ENCODE measurements around the gene CTR9.

Gene CTR9

DNA sequence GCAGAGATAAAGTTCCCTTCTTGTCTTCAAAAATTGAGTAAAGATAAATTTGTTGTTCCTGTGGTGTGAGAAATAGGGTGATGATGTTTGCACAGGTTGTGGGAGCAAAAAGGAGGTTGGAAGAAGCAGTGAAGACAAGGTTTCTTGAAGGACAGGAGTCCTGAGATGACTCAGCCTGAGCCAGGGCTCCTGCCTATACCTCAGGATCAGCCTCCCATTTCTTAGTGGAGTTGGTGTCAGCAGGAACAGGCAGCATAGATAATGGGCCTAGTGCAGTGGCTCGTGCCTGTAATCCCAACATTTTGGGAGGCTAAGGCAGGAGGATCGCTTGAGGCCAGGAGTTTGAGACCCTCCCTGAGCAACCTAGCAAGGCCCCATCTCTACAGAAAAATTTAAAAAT lies 29.0 kb downstream of the CTR9 start:
- Mint-ChIP-seq H3K36me3 (peaks cover 28% of the 10 kb centered on the region), H3K4me1 (peaks cover 7% of the 10 kb centered on the region), H3K9me3 (no peaks in the 10 kb centered on the region), H3K27ac (no peak overlapping the region), H3K27me3 (no peaks in the 10 kb centered on the region), H3K4me3 (no peak overlapping the region)
- ATAC-seq (ENCODE audit: low read depth) = no peak
- no peak for DNase-seq (ENCODE audit: low spot score in 2 of 2)

DNA sequence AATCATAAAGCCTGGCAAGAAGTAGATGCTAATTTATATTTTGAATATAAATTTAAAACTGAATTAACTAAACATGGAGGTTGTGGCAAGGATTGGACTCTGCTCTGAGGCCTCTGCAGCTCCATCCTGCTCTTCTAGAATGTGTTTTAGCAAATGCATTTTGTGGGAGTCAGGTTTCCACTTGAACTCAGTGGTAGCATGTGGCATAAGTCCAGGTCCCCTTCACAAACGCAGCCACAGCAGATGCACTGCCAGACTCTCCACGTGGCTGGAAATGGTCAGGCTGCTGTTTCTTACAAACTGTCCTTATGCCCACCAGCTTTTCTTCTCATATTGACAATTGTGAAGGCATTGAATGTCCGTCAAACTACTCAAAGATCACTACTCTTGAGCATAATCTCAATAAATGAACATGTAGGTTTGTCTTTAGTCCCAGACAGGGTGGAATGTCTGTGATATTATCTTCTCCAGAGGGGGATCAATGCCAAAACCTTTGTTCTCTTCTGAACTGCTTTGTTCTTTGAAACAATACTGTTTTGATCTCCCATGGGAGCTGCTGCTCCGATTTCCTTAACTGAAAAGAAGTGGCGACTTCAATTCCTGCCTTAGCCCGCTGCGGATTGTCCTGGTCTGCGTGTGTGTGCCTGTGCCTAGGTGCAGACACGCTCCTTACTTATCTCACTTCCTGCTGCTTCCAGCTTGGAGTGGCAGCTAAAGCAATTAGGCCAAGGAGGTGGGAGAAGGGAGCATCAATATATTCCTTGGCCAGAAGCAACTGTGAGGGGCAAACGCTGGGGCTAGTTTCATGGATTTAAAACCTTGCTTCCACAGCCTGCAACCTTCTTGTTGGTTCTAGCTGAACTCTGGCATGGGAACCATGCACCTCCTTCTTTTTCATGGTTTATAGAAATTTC lies 33.4 kb downstream of the CTR9 start:
- no peak for ATAC-seq (ENCODE audit: low read depth)
- H3K36me3 Mint-ChIP-seq = peaks cover 4% of the 10 kb centered on the region
- H3K27ac Mint-ChIP-seq = no peak overlapping the region
- DNase-seq (ENCODE audit: low spot score in 2 of 2) = no peak
- H3K9me3 Mint-ChIP-seq = no peaks in the 10 kb centered on the region
- no peaks in the 10 kb centered on the region for H3K4me1 Mint-ChIP-seq
- H3K4me3 Mint-ChIP-seq = no peak overlapping the region
- H3K27me3 Mint-ChIP-seq = no peaks in the 10 kb centered on the region

GRCh38 chr11:10785146-10785474 lies 34.1 kb downstream of the CTR9 start:
- H3K9me3 Mint-ChIP-seq = no peaks in the 10 kb centered on the region
- no peaks in the 10 kb centered on the region for H3K27me3 Mint-ChIP-seq
- H3K36me3 Mint-ChIP-seq = peaks cover under 1% of the 10 kb centered on the region
- H3K4me1 Mint-ChIP-seq = no peaks in the 10 kb centered on the region
- H3K27ac Mint-ChIP-seq = no peak overlapping the region
- no peak for DNase-seq (ENCODE audit: low spot score in 2 of 2)
- no peak for ATAC-seq (ENCODE audit: low read depth)
- H3K4me3 Mint-ChIP-seq = no peak overlapping the region

- H3K27ac Mint-ChIP-seq = no peak overlapping the region
- no peaks in the 10 kb centered on the region for H3K4me1 Mint-ChIP-seq
- DNase-seq (ENCODE audit: low spot score in 2 of 2) (no peak), ATAC-seq (ENCODE audit: low read depth) (no peak)
- H3K36me3 Mint-ChIP-seq = no peaks in the 10 kb centered on the region
- no peaks in the 10 kb centered on the region for H3K27me3 Mint-ChIP-seq
- no peaks in the 10 kb centered on the region for H3K9me3 Mint-ChIP-seq
- no peak overlapping the region for H3K4me3 Mint-ChIP-seq
Observed at GRCh38 chr11:10786451-10786850, 35.4 kb downstream of the CTR9 start.

GRCh38 chr11:10792385-10793068 lies 41.5 kb downstream of the CTR9 start:
- Mint-ChIP-seq H3K9me3 (no peaks in the 10 kb centered on the region), H3K4me1 (peaks cover 21% of the 10 kb centered on the region), H3K27ac (no peak overlapping the region), H3K4me3 (peak overlapping the region; percentile 42), H3K36me3 (peaks cover 8% of the 10 kb centered on the region), H3K27me3 (no peaks in the 10 kb centered on the region)
- ATAC-seq (ENCODE audit: low read depth) (peak; percentile 97), DNase-seq (ENCODE audit: low spot score in 2 of 2) (peak; percentile 79 to 93)

GRCh38 chr11:10793470-10794255 lies 42.6 kb downstream of the CTR9 start:
- peaks cover 12% of the 10 kb centered on the region for H3K36me3 Mint-ChIP-seq

GRCh38 chr11:10796191-10796590 lies 45.1 kb downstream of the CTR9 start:
- ATAC-seq (ENCODE audit: low read depth) = no peak
- H3K4me1 Mint-ChIP-seq = peaks cover 21% of the 10 kb centered on the region
- H3K27me3 Mint-ChIP-seq = no peaks in the 10 kb centered on the region
- H3K4me3 Mint-ChIP-seq = no peak overlapping the region
- H3K36me3 Mint-ChIP-seq = peaks cover 26% of the 10 kb centered on the region
- no peak overlapping the region for H3K27ac Mint-ChIP-seq
- H3K9me3 Mint-ChIP-seq = no peaks in the 10 kb centered on the region
- DNase-seq (ENCODE audit: low spot score in 2 of 2) = no peak

More at GRCh38 chr11:10793470-10794255, 42.6 kb downstream of the CTR9 start:
- no peaks in the 10 kb centered on the region for H3K27me3 Mint-ChIP-seq
- no peak overlapping the region for H3K4me3 Mint-ChIP-seq
- peaks cover 21% of the 10 kb centered on the region for H3K4me1 Mint-ChIP-seq
- DNase-seq (ENCODE audit: low spot score in 2 of 2) (no peak), ATAC-seq (ENCODE audit: low read depth) (no peak)
- no peaks in the 10 kb centered on the region for H3K9me3 Mint-ChIP-seq
- H3K27ac Mint-ChIP-seq = no peak overlapping the region

GRCh38 chr11:10797001-10797400 lies 46.0 kb downstream of the CTR9 start:
- DNase-seq (ENCODE audit: low spot score in 2 of 2) = no peak
- no peak for ATAC-seq (ENCODE audit: low read depth)
- Mint-ChIP-seq H3K36me3 (peaks cover 31% of the 10 kb centered on the region), H3K9me3 (no peaks in the 10 kb centered on the region), H3K27ac (no peak overlapping the region), H3K4me3 (no peak overlapping the region), H3K4me1 (peaks cover 22% of the 10 kb centered on the region), H3K27me3 (no peaks in the 10 kb centered on the region)

DNA sequence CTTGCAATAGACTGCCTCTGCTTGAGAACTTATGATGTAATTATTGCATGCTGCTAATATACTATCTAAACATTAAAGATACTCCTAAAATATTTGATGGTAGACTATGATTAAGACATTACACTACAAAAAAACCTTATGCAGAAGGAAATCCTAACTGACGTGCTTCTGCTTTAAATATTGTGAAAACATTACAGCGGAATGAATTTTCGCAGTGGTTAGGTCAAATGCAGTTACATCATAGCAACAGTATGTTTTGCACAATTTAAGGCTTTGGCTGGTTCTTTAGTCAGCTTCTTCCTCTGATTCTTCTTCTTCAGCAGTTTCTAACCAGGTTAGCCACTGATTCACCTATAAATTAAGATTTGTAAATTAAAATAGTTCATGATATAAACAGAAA lies 46.5 kb downstream of the CTR9 start:
- DNase-seq (ENCODE audit: low spot score in 2 of 2) (no peak), ATAC-seq (ENCODE audit: low read depth) (no peak)
- peaks cover 19% of the 10 kb centered on the region for H3K4me1 Mint-ChIP-seq
- no peak overlapping the region for H3K4me3 Mint-ChIP-seq
- H3K36me3 Mint-ChIP-seq = peaks cover 31% of the 10 kb centered on the region
- no peaks in the 10 kb centered on the region for H3K9me3 Mint-ChIP-seq
- H3K27ac Mint-ChIP-seq = no peak overlapping the region
- H3K27me3 Mint-ChIP-seq = no peaks in the 10 kb centered on the region

DNA sequence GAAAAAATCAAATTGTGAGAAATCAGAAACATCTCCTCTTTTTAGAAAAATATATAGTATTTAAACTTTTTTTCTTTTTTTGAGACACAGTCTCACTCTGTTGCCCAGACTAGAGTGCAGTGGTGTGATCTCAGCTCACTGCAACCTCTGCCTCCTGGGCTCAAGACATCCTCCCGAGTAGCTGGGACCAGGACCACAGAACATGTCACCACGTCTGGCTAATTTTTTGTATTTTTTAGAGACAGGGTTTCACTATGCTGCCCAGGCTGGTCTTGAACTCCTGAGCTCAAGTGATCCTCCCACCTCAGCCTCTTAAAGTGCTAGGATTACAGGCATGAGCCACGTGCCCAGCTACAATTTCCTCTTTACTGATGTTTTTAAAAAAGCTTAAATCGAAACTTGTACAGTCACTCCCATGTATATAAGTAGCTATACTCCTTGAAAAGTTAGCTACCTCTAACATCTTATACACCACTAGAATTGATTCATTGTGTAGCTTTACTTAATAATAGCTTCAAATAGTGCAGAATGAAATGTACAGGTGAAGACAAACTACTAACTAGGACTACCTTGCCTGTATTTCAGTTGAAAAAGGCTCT lies 47.4 kb downstream of the CTR9 start:
- DNase-seq (ENCODE audit: low spot score in 2 of 2) = no peak
- peak overlapping the region; percentile 31 for H3K27ac Mint-ChIP-seq
- H3K36me3 Mint-ChIP-seq = peaks cover 33% of the 10 kb centered on the region
- ATAC-seq (ENCODE audit: low read depth) = no peak
- H3K4me3 Mint-ChIP-seq = no peak overlapping the region
- peaks cover 14% of the 10 kb centered on the region for H3K4me1 Mint-ChIP-seq
- H3K27me3 Mint-ChIP-seq = no peaks in the 10 kb centered on the region
- no peaks in the 10 kb centered on the region for H3K9me3 Mint-ChIP-seq

DNA sequence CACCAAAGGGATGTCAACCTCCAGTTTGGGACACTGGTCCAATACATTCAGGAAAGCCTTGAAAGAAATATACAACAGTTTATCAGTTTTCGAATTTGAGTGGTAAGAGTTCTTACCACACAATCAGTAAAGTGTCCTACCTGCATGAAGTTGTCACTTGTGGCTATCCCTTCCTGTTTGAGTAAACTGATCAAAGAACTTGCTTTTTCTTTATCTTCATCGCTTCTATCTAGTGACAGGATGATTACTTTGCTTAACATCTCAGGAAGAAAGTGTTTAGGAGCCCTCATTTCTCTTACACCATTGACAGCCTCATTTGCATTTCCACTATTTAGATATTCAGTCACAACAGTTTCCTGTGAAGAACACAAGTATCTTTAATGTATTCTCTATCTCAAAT lies 49.2 kb downstream of the CTR9 start:
- Mint-ChIP-seq H3K36me3 (peaks cover 42% of the 10 kb centered on the region), H3K9me3 (no peaks in the 10 kb centered on the region), H3K27ac (peak overlapping the region; percentile 55), H3K4me3 (no peak overlapping the region), H3K4me1 (peaks cover 10% of the 10 kb centered on the region), H3K27me3 (no peaks in the 10 kb centered on the region)
- ATAC-seq (ENCODE audit: low read depth) (no peak), DNase-seq (ENCODE audit: low spot score in 2 of 2) (no peak)

DNA sequence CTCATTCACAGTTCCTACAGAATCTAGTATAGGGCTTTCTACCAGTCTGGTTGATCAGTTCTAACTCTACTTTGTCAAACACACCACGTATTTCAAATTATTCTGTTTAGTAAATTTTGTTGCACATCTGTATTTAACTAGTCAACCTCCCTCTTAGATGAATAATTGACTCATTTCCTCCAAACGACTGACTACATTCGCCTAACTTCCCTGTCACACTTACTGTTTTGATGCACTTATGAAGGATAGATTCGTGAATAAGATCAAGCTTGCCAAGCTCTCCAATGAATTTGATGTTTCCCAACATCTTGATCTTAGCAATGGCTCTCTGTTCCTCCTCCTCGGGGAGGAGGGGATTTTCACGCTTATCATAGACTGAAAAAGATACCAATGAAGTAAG lies 52.6 kb downstream of the CTR9 start:
- peaks cover 18% of the 10 kb centered on the region for H3K4me1 Mint-ChIP-seq
- peak overlapping the region; percentile 62 for H3K27ac Mint-ChIP-seq
- H3K9me3 Mint-ChIP-seq = no peaks in the 10 kb centered on the region
- H3K4me3 Mint-ChIP-seq = no peak overlapping the region
- no peaks in the 10 kb centered on the region for H3K27me3 Mint-ChIP-seq
- ATAC-seq (ENCODE audit: low read depth) (no peak), DNase-seq (ENCODE audit: low spot score in 2 of 2) (no peak)
- peaks cover 44% of the 10 kb centered on the region for H3K36me3 Mint-ChIP-seq

GRCh38 chr11:10805741-10806140 lies 54.7 kb downstream of the CTR9 start:
- Mint-ChIP-seq H3K27me3 (no peaks in the 10 kb centered on the region), H3K4me1 (peaks cover 25% of the 10 kb centered on the region), H3K27ac (peak overlapping the region; percentile 97), H3K36me3 (peaks cover 30% of the 10 kb centered on the region), H3K9me3 (no peaks in the 10 kb centered on the region), H3K4me3 (no peak overlapping the region)
- DNase-seq (ENCODE audit: low spot score in 2 of 2) (no peak), ATAC-seq (ENCODE audit: low read depth) (no peak)

- H3K36me3 Mint-ChIP-seq = peaks cover 29% of the 10 kb centered on the region
- DNase-seq (ENCODE audit: low spot score in 2 of 2) (no peak), ATAC-seq (ENCODE audit: low read depth) (no peak)
- no peaks in the 10 kb centered on the region for H3K27me3 Mint-ChIP-seq
- peak overlapping the region; percentile 97 for H3K27ac Mint-ChIP-seq
- peak overlapping the region; percentile 34 for H3K4me3 Mint-ChIP-seq
- peaks cover 24% of the 10 kb centered on the region for H3K4me1 Mint-ChIP-seq
- no peaks in the 10 kb centered on the region for H3K9me3 Mint-ChIP-seq
Observed at GRCh38 chr11:10806206-10806605, 55.2 kb downstream of the CTR9 start.

Measured in memory B cell (primary cell).